Right hindlimb (tissue), 1 donor: ENCODE results near the gene SETD2.
"Not testable (repeated sequence)": the region's sequence is repeated elsewhere in the genome, so short reads cannot be mapped to it uniquely, and the experiment has no call there.

Experiments
- DNase-seq: peaks from one replicate; pipeline ENCODE4 v3.0.0-alpha.2; 2018

SETD2 gene

DNA sequence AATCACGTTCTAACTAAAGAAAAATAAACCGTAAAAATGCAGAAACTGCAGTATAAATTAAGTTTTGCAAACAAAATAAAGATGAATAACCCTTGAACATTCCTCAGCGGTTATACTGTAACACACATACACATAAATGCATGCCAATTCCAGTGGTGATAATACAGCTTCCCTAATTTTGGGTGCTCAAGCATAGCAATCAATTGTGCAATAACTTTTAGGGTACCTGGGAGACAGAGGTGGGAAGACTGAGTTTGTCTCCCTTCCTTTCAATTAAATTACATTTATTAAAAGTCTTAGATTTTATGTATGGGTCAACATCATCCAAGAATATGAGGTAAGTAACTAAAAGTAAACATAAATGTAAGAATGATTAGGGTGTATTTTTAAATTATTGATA is 71.8 kb downstream of the SETD2 start:
- no peak for DNase-seq

- DNase-seq, result no peak
Observed at GRCh38 chr3:47089630-47090029, 74.3 kb downstream of the SETD2 start.

GRCh38 chr3:47086071-47086470 is 77.8 kb downstream of the SETD2 start:
- DNase-seq, result no peak

GRCh38 chr3:47083786-47084185 is 80.1 kb downstream of the SETD2 start:
- no peak for DNase-seq

DNA sequence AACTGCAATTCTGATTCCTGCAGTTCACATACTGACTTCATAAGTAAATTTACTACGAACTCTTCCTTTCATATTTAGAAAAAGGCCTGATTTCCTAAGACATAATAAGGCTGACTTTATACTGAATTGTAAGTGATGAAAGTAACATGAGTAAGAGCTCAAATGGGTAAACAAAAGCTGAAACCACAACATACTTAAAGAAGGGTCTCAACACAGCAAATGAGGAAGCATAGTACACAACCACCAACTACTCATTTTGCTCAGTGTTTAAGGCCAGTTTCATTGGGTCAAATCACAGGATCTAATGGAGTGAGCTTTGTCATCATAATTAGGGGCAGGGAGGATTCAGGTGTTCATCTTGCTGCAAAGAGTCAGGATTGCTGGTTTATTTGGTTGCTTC is 81.4 kb downstream of the SETD2 start:
- DNase-seq, result no peak

DNA sequence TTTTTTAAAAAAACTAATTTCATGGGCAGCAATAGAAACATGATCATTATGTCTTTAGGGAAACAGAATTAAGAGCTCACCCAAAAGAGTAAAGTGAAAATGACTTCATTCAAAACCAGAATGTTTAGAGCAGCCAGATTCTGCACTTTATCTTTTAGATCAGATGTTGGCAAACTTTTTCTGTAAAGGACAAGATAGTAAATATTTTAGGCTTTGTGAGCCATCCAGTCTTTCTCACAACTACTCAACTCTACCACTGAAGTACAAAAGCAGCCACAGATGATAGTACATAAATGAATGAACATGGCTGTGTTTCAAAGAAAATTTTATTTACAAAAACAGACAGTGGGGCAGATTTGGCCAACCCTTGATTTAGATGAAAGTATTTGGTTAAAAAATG is 84.5 kb downstream of the SETD2 start:
- DNase-seq, result no peak

DNA sequence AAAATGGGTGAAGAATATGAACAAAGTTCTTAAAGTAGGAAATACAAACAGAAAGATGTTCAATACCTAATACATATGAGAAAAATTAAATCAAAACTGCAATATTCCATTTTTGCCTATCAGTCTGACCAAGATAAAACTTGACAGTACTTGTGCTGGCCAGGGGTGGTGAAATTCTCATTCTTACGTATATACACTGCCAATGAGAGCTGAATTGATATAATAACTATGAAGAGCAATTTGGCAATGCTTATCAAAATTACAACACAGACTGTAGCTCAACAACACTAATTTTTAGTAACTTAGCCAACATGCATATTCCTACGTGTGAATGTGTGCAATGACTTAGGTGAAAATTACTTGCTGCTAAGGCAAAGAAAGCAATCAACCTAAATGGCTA is 90.2 kb downstream of the SETD2 start:
- no peak for DNase-seq

- DNase-seq, result no peak
Observed at GRCh38 chr3:47070770-47071169, 93.1 kb downstream of the SETD2 start.

DNA sequence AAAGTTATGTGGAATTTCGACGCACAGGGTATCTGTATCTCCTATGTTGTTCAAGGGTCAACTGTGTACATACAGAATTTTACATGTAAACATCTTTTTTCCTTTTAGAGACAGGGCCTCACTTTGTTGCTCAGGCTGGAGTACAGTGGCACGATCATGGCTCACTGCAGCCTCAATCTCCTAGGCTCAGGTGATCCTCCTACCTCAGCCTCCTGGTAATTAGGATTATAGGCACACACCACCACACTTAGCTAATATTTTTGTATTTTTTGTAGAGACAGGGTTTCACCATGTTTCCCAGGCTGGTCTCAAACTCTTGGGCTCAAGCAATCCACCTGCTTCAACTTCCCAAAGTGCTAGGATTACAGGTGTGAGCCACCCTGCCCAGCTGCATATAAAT is 97.7 kb downstream of the SETD2 start:
- not testable (repeated sequence) for DNase-seq

GRCh38 chr3:47065681-47066080 is 98.2 kb downstream of the SETD2 start:
- no peak for DNase-seq

- no peak for DNase-seq
Observed at GRCh38 chr3:47065058-47065457, 98.9 kb downstream of the SETD2 start.

DNA sequence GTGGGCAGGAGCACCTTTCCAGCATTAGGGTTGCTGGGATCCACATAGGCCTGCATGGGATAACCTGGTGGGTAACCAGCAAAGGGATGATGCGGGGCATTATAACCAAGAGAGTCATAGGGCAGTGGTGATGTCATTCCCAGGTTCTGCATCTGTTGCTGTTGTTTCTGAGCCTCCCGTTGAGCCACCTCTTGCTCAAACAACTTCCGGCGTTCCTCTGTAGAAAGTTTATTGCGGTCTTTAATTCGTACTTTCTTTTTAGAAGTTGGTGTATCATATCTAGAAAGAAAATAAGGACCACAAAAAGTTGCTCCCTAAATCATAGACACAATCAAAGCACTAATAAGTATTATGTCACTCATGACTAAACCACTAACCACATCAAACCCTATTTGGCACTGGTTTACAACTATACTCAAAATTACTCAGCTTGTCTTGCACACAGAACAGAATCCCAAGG is 106.7 kb downstream of the SETD2 start:
- no peak for DNase-seq

GRCh38 chr3:47056705-47057104 is 107.2 kb downstream of the SETD2 start:
- DNase-seq, result no peak

DNA sequence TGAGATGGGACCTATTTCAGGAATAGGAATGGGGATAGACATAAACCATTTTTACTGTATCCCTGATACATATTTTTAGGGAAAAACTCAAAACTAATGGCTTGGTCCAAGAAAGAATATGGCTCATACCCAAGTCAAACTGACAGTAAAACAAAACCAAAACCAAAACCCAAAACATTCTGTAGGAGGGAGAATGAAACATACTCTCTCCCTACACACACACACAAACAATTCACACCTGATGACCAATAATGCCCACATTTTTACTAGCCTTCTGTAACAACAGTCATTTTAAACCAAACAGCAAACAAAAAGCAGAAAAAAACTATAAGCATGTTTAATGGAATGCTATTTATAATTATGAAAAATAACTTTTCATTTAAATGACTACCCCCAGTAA is 109.5 kb downstream of the SETD2 start:
- DNase-seq, result no peak

- DNase-seq, result no peak
Observed at GRCh38 chr3:47047673-47048072, 116.2 kb downstream of the SETD2 start.

- no peak for DNase-seq
Observed at GRCh38 chr3:47047069-47047468, 116.8 kb downstream of the SETD2 start.

DNA sequence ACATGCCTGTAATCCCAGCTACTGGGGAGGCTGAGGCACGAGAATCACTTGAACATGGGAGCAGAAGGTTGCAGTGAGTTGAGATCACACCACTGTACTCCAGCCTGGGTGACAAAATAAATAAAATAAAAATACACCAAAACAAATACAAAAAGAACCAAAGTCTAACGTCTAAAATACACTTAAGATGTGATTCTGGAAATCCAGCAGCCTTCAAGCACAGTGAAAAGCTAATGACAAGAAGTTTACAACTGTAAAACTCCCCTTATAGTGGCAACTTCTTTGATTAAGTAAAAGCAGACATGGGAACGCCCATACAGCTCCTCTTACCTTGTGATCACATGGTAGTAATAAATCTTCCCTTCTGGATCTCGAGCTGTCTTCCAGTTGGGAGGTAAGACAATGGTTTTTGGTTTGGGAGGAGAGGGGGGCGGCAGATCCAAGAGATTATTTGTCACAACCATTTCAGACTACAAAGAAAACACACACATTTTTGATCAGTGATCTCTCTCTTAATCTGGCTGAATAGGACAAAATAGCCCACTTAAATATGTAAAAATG is 121.6 kb downstream of the SETD2 start:
- no peak for DNase-seq

DNA sequence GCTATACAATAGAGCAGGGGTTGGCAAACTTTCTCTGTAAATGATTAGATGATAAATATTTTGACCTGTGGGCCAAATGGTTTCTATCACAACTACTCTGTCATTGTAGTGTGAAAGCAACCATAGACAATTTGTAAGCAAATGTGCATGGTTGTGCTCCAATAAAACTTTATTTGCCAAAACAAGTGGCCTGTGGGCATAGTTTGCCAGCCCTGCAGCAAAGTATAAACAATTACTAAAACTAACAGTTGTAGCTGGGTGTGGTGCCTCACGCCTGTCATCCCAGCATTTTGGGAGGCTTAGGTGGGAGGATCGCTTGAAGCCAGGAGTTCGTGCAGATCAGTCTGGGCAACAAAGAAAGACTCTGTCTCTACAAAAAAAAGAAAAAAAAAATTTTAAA is 122.8 kb downstream of the SETD2 start:
- no peak for DNase-seq

GRCh38 chr3:47037302-47037701 is 126.6 kb downstream of the SETD2 start:
- DNase-seq, result not testable (repeated sequence)

- no peak for DNase-seq
Observed at GRCh38 chr3:47036145-47036544, 127.8 kb downstream of the SETD2 start.

DNA sequence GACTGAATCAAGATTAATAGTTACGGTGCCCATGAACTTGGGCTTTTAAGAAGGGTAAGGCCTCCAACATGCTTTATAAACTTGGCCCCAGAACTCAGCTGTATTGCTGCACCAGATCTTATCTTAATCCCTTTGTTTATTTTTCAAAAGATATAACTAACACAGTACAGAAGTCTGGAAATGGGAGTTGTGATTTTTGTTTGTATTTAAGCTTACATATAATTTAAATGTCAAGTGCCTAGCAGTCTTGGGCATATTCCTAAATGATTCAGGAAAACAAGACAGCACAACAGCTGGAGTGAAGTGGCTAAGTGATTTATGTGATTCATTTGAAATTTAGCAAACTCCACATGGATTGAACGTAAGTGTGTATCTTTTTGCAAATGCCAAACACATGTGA is 128.3 kb downstream of the SETD2 start:
- no peak for DNase-seq

DNA sequence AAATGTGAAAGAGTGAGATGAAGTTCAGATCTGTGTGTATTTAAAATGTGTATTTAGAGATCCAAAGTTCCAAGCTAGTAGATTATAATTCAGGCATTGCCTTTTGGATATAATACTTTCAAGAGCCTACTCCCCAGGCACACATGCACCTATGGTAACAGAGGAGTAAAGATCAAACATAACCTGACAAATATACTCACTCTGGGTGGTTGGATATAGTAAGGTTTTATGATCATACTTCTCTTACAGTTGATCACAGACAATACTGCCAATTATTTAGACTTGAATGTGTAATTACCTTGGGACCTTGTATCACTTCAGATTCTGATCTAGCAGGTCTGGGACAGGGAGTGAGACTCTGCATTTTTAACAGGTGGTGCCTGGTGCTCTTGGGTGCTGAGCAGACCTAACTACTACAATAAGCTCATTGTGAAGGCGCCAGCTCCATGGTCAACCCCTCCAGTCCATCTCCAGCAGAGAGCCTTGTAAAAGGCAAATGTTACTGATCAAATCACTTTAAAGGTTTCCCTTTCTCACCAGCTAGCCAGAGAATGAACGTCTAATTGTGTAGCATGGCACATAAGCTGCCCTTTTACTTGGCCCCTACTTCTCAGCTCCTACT is 128.9 kb downstream of the SETD2 start:
- no peak for DNase-seq

- not testable (repeated sequence) for DNase-seq
Observed at GRCh38 chr3:47031041-47031440, 132.9 kb downstream of the SETD2 start.

GRCh38 chr3:47028667-47029066 is 135.2 kb downstream of the SETD2 start:
- no peak for DNase-seq

DNA sequence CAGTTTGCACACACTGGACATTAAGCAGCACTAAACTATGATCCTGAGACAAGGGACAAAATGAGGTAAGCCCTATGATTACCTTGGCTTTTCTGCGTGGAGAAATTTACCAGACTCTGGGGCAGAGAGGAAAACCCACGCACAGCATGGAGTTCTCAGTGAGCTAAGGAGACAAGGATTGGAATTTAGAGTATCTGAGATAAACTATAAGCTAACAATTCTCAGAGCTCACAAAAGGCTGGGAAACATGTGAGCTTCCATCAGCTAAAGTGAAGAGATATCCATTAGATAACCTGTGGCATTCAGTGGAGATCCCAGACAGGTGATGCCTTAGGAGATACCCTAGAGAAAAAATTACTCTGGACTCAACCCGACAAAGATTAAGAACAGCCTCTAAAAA is 135.8 kb downstream of the SETD2 start:
- no peak for DNase-seq
